ENCODE data around the gene EIF4G2.
A peak's percentile ranks its signal among the peaks of the same experiment; 100 is the strongest.

Gene EIF4G2

GRCh38 chr11:10808235-10808552, 532 bp downstream of the EIF4G2 start:
- no peak for DNase-seq (ENCODE audit: low read depth)

- DNase-seq (ENCODE audit: low read depth), result peak; percentile 33
These were observed 1.1 kb downstream of the EIF4G2 start for GRCh38 chr11:10807493-10808234.

- no peak for DNase-seq (ENCODE audit: low read depth)
These were observed 2.5 kb downstream of the EIF4G2 start for GRCh38 chr11:10806206-10806605.

- no peak for DNase-seq (ENCODE audit: low read depth)
These were observed 3.0 kb downstream of the EIF4G2 start for GRCh38 chr11:10805741-10806140.

GRCh38 chr11:10803676-10804075, 5.0 kb downstream of the EIF4G2 start:
- DNase-seq (ENCODE audit: low read depth), result no peak

- DNase-seq (ENCODE audit: low read depth), result no peak
These were observed 8.4 kb downstream of the EIF4G2 start for GRCh38 chr11:10800292-10800691.

GRCh38 chr11:10798330-10798928, 10.3 kb downstream of the EIF4G2 start:
- no peak for DNase-seq (ENCODE audit: low read depth)

GRCh38 chr11:10797531-10797930, 11.2 kb downstream of the EIF4G2 start:
- DNase-seq (ENCODE audit: low read depth), result no peak

- DNase-seq (ENCODE audit: low read depth), result no peak
These were observed 11.7 kb downstream of the EIF4G2 start for GRCh38 chr11:10797001-10797400.

GRCh38 chr11:10796191-10796590, 12.5 kb downstream of the EIF4G2 start:
- no peak for DNase-seq (ENCODE audit: low read depth)

- DNase-seq (ENCODE audit: low read depth), result no peak
These were observed 15.1 kb downstream of the EIF4G2 start for GRCh38 chr11:10793470-10794255.

- DNase-seq (ENCODE audit: low read depth), result peak; percentile 80
These were observed 16.2 kb downstream of the EIF4G2 start for GRCh38 chr11:10792385-10793068.

- DNase-seq (ENCODE audit: low read depth), result no peak
These were observed 22.3 kb downstream of the EIF4G2 start for GRCh38 chr11:10786451-10786850.

- DNase-seq (ENCODE audit: low read depth), result no peak
These were observed 23.6 kb downstream of the EIF4G2 start for GRCh38 chr11:10785146-10785474.

- DNase-seq (ENCODE audit: low read depth), result no peak
These were observed 24.2 kb downstream of the EIF4G2 start for GRCh38 chr11:10784232-10785145.

GRCh38 chr11:10780040-10780439, 28.7 kb downstream of the EIF4G2 start:
- DNase-seq (ENCODE audit: low read depth), result no peak

GRCh38 chr11:10779086-10779485, 29.6 kb downstream of the EIF4G2 start:
- DNase-seq (ENCODE audit: low read depth), result no peak

- no peak for DNase-seq (ENCODE audit: low read depth)
These were observed 30.3 kb downstream of the EIF4G2 start for GRCh38 chr11:10778217-10778970.

- no peak for DNase-seq (ENCODE audit: low read depth)
These were observed 30.9 kb downstream of the EIF4G2 start for GRCh38 chr11:10777806-10778205.

- no peak for DNase-seq (ENCODE audit: low read depth)
These were observed 31.3 kb downstream of the EIF4G2 start for GRCh38 chr11:10777393-10777793.

GRCh38 chr11:10774811-10775210, 33.9 kb downstream of the EIF4G2 start:
- no peak for DNase-seq (ENCODE audit: low read depth)
